SK-N-SH treated with all-trans-retinoic acid at 6 μM for 48 hours (cell line): ENCODE measurements around the gene ELMO1.

Source experiments
- ATAC-seq: fragments of 200-7000 bp; cut with Tn5 transposase; 3 replicates; pipeline ENCODE4 v1.9.1; 2020; ENCODE audit warnings: mild to moderate bottlenecking, moderate library complexity
- ARNTL ChIP-seq: fragments of 450-650 bp; formaldehyde crosslinking; IDR thresholded peaks from 2 replicates; pipeline ENCODE4 v1.5.0; 2020; ENCODE audit warnings: low read depth, mild to moderate bottlenecking, moderate library complexity, borderline replicate concordance
- BACH2 ChIP-seq: fragments of 250-450 bp; sonication (Bioruptor Pico); IDR thresholded peaks from 2 replicates; pipeline ENCODE4 v1.9.0; 2021; ENCODE audit warnings: mild to moderate bottlenecking, borderline replicate concordance
- CSDC2 ChIP-seq: fragments of 250-450 bp; sonication (Bioruptor Pico); IDR thresholded peaks from 2 replicates; pipeline ENCODE4 v1.5.0; 2020; ENCODE audit warnings: mild to moderate bottlenecking, moderate library complexity
- OSR1 ChIP-seq: fragments of 250-450 bp; sonication (Bioruptor Pico); IDR thresholded peaks from 2 replicates; pipeline ENCODE4 v1.8.0; 2022; ENCODE audit warnings: moderate library complexity, mild to moderate bottlenecking, inconsistent platforms
- PPARA ChIP-seq: fragments of 250-450 bp; sonication (Bioruptor Pico); IDR thresholded peaks from 2 replicates; pipeline ENCODE4 v1.5.0; 2020; ENCODE audit warnings: mild to moderate bottlenecking, borderline replicate concordance
- TCF4 ChIP-seq: fragments of 250-450 bp; sonication (Bioruptor Pico); IDR thresholded peaks from 2 replicates; pipeline ENCODE4 v1.8.0; 2021; ENCODE audit warnings: mild to moderate bottlenecking, moderate library complexity, borderline replicate concordance
- TOX ChIP-seq: fragments of 250-450 bp; sonication (Bioruptor Pico); IDR thresholded peaks from 2 replicates; pipeline ENCODE4 v1.8.0; 2021; ENCODE audit warnings: mild to moderate bottlenecking, moderate library complexity, borderline replicate concordance
- ZC3H10 ChIP-seq: fragments of 250-450 bp; sonication (Bioruptor Pico); IDR thresholded peaks from 2 replicates; pipeline ENCODE4 v1.5.1; 2021; ENCODE audit warnings: mild to moderate bottlenecking, moderate library complexity
- ZFP3 ChIP-seq: fragments of 250-450 bp; sonication (Bioruptor Pico); IDR thresholded peaks from 2 replicates; pipeline ENCODE4 v1.5.0; 2020; ENCODE audit warnings: mild to moderate bottlenecking, moderate library complexity
- ZNF565 ChIP-seq: fragments of 450-650 bp; formaldehyde crosslinking; conservative IDR thresholded peaks from 2 replicates; pipeline ENCODE4 v1.5.0; 2020; ENCODE audit warnings: low read depth, mild to moderate bottlenecking, moderate library complexity
- ZNF8 ChIP-seq: fragments of 450-650 bp; formaldehyde crosslinking; IDR thresholded peaks from 2 replicates; pipeline ENCODE4 v1.5.0; 2020; ENCODE audit warnings: mild to moderate bottlenecking, moderate library complexity
- TF ChIP-seq, protein P1 (sequence below): fragments of 250-450 bp; sonication (Bioruptor Pico); IDR thresholded peaks from 2 replicates; pipeline ENCODE4 v1.5.1; 2021; ENCODE audit warnings: mild to moderate bottlenecking, moderate library complexity
- TF ChIP-seq, protein P2 (sequence below): fragments of 250-450 bp; sonication (Bioruptor Pico); IDR thresholded peaks from 2 replicates; pipeline ENCODE4 v1.8.0; 2021; ENCODE audit warnings: low read depth, mild to moderate bottlenecking, moderate library complexity, borderline replicate concordance
- TF ChIP-seq, protein P3 (sequence below): fragments of 250-450 bp; sonication (Bioruptor Pico); IDR thresholded peaks from 2 replicates; pipeline ENCODE4 v1.8.0; 2020; ENCODE audit warnings: mild to moderate bottlenecking, moderate library complexity, borderline replicate concordance
- TF ChIP-seq, protein P4 (sequence below): fragments of 250-450 bp; sonication (Bioruptor Pico); IDR thresholded peaks from 2 replicates; pipeline ENCODE4 v1.5.1; 2020; ENCODE audit warnings: low read depth, mild to moderate bottlenecking, moderate library complexity
- TF ChIP-seq, protein P5 (sequence below): fragments of 250-450 bp; sonication (Bioruptor Pico); IDR thresholded peaks from 2 replicates; pipeline ENCODE4 v1.5.0; 2020; ENCODE audit warnings: mild to moderate bottlenecking, moderate library complexity

Gene ELMO1

DNA sequence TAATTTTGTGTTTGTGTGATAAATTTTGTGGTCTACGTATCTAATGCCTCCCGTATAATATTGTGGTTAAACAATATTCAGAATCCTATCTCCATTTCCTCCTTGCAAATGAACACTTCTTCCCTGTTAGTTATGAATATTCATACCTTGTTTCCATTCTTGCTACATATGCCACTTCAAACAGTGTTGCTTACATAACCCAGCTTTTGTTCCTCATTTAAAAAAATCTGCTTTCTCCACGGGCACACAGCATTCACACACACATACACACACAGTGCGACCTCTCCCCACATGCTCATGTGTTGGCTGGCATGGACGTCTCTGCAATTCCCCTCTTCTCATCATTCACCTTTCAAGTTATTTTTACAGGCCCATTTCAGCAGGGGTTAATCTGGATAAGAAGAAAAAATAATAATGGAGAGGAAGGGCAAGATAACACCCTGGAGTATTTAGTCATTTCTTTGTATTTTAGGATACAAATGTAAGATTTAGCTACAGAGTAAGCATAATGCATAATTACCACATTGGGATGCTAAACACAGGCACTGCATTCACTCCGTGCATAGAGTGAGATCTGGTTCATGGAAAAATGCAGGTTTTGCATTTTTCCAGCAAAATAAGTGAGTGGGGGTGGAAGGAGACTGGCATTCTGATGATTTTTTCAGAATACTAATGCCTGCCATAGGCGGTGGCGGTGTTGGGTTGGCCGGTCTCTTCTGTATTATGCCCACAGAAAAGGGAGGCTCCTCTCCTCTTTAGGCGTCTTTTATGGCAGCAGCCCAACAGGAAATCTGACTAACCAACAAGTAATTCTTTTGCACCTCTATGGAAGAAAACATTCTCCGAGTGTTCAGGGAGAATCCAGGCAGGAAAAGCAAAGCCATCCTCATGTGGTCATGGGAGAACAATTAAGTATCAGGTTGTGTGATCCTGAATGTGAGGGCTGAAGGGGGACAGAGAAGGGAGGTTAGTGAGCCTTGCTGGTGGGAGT, 31.7 kb upstream of the ELMO1 start:
- TF ChIP-seq, protein P1, sequence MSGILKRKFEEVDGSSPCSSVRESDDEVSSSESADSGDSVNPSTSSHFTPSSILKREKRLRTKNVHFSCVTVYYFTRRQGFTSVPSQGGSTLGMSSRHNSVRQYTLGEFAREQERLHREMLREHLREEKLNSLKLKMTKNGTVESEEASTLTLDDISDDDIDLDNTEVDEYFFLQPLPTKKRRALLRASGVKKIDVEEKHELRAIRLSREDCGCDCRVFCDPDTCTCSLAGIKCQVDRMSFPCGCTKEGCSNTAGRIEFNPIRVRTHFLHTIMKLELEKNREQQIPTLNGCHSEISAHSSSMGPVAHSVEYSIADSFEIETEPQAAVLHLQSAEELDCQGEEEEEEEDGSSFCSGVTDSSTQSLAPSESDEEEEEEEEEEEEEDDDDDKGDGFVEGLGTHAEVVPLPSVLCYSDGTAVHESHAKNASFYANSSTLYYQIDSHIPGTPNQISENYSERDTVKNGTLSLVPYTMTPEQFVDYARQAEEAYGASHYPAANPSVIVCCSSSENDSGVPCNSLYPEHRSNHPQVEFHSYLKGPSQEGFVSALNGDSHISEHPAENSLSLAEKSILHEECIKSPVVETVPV (CRISPR knock-in tag) = no peak
- no peak for TF ChIP-seq PPARA (CRISPR knock-in tag)
- ATAC-seq = no peak

DNA sequence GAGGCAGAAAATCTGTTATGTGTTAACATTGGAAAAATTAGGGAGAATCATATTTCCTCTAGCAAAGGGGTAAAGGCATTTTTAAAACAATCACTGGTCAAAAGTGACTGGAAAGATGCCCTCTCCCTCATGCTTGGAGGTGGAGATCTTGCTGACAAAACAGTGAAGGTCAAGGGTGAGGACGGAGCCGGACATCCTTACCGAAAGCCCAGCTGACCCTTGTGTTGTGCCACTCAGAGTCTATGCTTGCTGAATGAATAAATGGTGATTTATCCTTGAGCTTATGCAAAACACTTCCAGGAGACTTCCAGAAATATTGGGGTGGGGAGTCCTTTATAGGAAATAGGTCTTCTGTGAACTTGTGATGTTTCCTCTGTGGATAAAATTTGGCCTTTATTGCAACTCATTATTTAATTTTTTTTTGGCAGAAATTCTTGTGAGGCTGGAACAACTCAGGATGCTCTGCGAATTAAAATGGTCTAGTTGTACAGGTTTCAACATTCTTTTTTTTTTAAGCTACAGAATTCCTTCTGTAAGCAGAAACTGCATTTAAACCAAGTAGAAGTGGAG, 28.3 kb upstream of the ELMO1 start:
- TF ChIP-seq ARNTL (CRISPR knock-in tag) (no peak), ZFP3 (no peak), ZNF8 (CRISPR knock-in tag) (no peak), TCF4 (CRISPR knock-in tag) (no peak), OSR1 (CRISPR knock-in tag) (no peak), TOX (no peak), BACH2 (no peak), ZNF565 (CRISPR knock-in tag) (no peak), CSDC2 (CRISPR knock-in tag) (no peak)
- TF ChIP-seq, protein P2, sequence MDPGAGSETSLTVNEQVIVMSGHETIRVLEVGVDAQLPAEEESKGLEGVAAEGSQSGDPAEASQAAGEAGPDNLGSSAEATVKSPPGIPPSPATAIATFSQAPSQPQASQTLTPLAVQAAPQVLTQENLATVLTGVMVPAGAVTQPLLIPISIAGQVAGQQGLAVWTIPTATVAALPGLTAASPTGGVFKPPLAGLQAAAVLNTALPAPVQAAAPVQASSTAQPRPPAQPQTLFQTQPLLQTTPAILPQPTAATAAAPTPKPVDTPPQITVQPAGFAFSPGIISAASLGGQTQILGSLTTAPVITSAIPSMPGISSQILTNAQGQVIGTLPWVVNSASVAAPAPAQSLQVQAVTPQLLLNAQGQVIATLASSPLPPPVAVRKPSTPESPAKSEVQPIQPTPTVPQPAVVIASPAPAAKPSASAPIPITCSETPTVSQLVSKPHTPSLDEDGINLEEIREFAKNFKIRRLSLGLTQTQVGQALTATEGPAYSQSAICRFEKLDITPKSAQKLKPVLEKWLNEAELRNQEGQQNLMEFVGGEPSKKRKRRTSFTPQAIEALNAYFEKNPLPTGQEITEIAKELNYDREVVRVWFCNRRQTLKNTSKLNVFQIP (CRISPR knock-in tag) = no peak
- TF ChIP-seq, protein P3, sequence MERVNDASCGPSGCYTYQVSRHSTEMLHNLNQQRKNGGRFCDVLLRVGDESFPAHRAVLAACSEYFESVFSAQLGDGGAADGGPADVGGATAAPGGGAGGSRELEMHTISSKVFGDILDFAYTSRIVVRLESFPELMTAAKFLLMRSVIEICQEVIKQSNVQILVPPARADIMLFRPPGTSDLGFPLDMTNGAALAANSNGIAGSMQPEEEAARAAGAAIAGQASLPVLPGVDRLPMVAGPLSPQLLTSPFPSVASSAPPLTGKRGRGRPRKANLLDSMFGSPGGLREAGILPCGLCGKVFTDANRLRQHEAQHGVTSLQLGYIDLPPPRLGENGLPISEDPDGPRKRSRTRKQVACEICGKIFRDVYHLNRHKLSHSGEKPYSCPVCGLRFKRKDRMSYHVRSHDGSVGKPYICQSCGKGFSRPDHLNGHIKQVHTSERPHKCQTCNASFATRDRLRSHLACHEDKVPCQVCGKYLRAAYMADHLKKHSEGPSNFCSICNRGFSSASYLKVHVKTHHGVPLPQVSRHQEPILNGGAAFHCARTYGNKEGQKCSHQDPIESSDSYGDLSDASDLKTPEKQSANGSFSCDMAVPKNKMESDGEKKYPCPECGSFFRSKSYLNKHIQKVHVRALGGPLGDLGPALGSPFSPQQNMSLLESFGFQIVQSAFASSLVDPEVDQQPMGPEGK (CRISPR knock-in tag) = no peak
- TF ChIP-seq, protein P1 (CRISPR knock-in tag) = no peak
- ATAC-seq = no peak

DNA sequence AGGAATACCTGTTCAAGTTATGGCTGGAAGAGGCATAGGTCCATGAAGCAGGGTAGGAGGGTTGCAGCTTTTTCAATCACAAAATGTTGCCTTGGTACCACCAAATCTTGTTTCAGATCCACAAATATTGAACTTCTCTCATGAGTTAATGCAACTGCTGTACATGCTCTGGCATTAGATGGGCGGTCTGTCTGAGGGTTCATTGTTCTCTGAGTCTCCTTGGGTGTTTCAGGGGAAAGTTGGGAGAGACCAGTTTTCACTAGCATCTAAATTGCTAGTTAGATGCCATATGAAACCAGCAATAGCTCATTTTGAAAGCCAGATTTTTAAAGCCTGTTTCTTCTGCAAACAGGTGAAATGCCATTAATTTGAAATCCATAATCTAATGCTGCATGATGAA, 27.8 kb upstream of the ELMO1 start:
- no peak for ATAC-seq

More for the DNA sequence above, 27.8 kb upstream of the ELMO1 start:
- TF ChIP-seq ZC3H10 (CRISPR knock-in tag) = no peak
- TF ChIP-seq ARNTL (CRISPR knock-in tag) = no peak
- TF ChIP-seq, protein P4, sequence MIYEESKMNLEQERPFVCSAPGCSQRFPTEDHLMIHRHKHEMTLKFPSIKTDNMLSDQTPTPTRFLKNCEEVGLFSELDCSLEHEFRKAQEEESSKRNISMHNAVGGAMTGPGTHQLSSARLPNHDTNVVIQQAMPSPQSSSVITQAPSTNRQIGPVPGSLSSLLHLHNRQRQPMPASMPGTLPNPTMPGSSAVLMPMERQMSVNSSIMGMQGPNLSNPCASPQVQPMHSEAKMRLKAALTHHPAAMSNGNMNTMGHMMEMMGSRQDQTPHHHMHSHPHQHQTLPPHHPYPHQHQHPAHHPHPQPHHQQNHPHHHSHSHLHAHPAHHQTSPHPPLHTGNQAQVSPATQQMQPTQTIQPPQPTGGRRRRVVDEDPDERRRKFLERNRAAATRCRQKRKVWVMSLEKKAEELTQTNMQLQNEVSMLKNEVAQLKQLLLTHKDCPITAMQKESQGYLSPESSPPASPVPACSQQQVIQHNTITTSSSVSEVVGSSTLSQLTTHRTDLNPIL = no peak
- TF ChIP-seq, protein P5, sequence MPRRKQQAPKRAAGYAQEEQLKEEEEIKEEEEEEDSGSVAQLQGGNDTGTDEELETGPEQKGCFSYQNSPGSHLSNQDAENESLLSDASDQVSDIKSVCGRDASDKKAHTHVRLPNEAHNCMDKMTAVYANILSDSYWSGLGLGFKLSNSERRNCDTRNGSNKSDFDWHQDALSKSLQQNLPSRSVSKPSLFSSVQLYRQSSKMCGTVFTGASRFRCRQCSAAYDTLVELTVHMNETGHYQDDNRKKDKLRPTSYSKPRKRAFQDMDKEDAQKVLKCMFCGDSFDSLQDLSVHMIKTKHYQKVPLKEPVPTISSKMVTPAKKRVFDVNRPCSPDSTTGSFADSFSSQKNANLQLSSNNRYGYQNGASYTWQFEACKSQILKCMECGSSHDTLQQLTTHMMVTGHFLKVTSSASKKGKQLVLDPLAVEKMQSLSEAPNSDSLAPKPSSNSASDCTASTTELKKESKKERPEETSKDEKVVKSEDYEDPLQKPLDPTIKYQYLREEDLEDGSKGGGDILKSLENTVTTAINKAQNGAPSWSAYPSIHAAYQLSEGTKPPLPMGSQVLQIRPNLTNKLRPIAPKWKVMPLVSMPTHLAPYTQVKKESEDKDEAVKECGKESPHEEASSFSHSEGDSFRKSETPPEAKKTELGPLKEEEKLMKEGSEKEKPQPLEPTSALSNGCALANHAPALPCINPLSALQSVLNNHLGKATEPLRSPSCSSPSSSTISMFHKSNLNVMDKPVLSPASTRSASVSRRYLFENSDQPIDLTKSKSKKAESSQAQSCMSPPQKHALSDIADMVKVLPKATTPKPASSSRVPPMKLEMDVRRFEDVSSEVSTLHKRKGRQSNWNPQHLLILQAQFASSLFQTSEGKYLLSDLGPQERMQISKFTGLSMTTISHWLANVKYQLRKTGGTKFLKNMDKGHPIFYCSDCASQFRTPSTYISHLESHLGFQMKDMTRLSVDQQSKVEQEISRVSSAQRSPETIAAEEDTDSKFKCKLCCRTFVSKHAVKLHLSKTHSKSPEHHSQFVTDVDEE (CRISPR knock-in tag) = no peak
- TF ChIP-seq, protein P1 (CRISPR knock-in tag) = no peak
- TF ChIP-seq ZNF565 (CRISPR knock-in tag) = no peak
